MM.1S (cell line): ENCODE results near the gene CNTNAP2.

Source experiments
- EZH2 ChIP-seq: fragments of 300-600 bp; sonication (generic); optimal IDR thresholded peaks from 2 replicates; pipeline ENCODE3; 2017; ENCODE audit warnings: low read depth, mild to moderate bottlenecking, antibody characterized with exemption, low read length, mixed read lengths
- TF ChIP-seq, protein P1 (sequence below): fragments of 300-600 bp; sonication (generic); IDR thresholded peaks from 2 replicates; pipeline ENCODE4 v1.5.1; 2016; ENCODE audit warnings: antibody characterized with exemption, low read length, mixed read lengths

DNA sequence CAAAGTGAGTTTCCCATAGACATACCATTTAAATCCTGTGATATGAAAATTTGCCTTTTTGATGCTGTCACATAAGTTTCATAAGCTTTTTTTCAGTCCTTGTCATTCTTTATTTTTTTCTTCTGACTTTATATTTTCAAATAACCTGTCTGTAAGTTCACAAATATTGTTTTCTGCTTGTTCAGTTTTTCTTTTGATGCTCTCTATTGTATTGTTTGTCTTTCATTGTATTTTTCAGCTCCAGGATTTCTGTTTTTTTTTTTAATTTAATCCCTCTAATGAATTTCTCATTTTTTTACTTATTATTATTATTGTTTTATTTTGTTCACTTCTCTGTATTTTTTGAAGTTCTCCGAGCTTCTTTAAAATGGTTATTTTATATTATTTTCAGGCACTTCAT, 623.4 kb downstream of the CNTNAP2 start:
- TF ChIP-seq EZH2 = no peak
- TF ChIP-seq, protein P1, sequence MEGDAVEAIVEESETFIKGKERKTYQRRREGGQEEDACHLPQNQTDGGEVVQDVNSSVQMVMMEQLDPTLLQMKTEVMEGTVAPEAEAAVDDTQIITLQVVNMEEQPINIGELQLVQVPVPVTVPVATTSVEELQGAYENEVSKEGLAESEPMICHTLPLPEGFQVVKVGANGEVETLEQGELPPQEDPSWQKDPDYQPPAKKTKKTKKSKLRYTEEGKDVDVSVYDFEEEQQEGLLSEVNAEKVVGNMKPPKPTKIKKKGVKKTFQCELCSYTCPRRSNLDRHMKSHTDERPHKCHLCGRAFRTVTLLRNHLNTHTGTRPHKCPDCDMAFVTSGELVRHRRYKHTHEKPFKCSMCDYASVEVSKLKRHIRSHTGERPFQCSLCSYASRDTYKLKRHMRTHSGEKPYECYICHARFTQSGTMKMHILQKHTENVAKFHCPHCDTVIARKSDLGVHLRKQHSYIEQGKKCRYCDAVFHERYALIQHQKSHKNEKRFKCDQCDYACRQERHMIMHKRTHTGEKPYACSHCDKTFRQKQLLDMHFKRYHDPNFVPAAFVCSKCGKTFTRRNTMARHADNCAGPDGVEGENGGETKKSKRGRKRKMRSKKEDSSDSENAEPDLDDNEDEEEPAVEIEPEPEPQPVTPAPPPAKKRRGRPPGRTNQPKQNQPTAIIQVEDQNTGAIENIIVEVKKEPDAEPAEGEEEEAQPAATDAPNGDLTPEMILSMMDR = no peak
